Panc1 (cell line): Measurements from ENCODE around the gene IGFBP5.

Source experiments
- CTCF ChIP-seq: fragments of 450-650 bp; IDR thresholded peaks from 2 replicates; pipeline ENCODE4 v1.5.1; 2017; ENCODE audit warnings: mild to moderate bottlenecking
- POLR2AphosphoS5 ChIP-seq: IDR thresholded peaks from 2 replicates; pipeline ENCODE4 v1.6.1; 2012; ENCODE audit warnings: mild to moderate bottlenecking, low read depth, low read length, moderate library complexity
- REST ChIP-seq, 2 experiments: IDR thresholded peaks; 2 replicates each; pipeline ENCODE4 v1.6.1; 2011 to 2012; ENCODE audit warnings: low read depth in 2 of 2, control low read depth in 1 of 2, low read length in 1 of 2, mild to moderate bottlenecking in 1 of 2, moderate library complexity in 1 of 2; ENCODE audit not compliant: insufficient read depth in 1 of 2
- TCF7L2 ChIP-seq: IDR thresholded peaks from 2 replicates; pipeline ENCODE4 v1.6.1; 2011; ENCODE audit warnings: mild to moderate bottlenecking, low read depth, low read length, inconsistent platforms

- TF ChIP-seq CTCF (no peak), REST (IDR thresholded peaks at IDR 0.05; ENCODE audit: insufficient read depth in 1 of 2, low read depth in 2 of 2, low read length in 1 of 2) (no peak), POLR2AphosphoS5 (no peak), TCF7L2 (no peak)
Measured at GRCh38 chr2:216648105-216648504, 47.2 kb downstream of the IGFBP5 start.
